K562 (cell line): ENCODE results near the gene DPAGT1. TPM values are rescaled to one million over a fixed set of nuclear protein-coding genes. Genes with fewer than 3 reads are reported as not detected.
A peak's percentile ranks its signal among the peaks of the same experiment; 100 is the strongest.

Experiments used
- ATAC-seq: fragments of 200-7000 bp; cut with Tn5 transposase; 3 replicates; pipeline ENCODE4 v1.9.1; 2020; ENCODE audit warnings: moderate library complexity
- BruUV-seq: library from RNA; stranded (reverse); fragments of 400-500 nt; replicated peaks from 2 replicates; lab custom pipeline; 2021; lab: Mats Ljungman, UMichigan
- CTCF ChIA-PET: fragments of 300-600 bp; formaldehyde crosslinking; extraction: SDS; loops from one replicate; lab custom pipeline; 2021; ENCODE audit warnings: low intra/inter-chr PET ratio; lab: Yijun Ruan, JAX
- POLR2A ChIA-PET: fragments of 300-600, 350-650 bp; sonication (Branson Sonifier 250); formaldehyde crosslinking; extraction: SDS; loops from one replicate; lab custom pipeline; 2021; ENCODE audit warnings: antibody characterized with exemption, inconsistent platforms; lab: Yijun Ruan, JAX
- DNase-seq, 4 experiments: peaks; one replicate each; pipeline versions ENCODE4 v3.0.0 to v3.0.0-alpha.2; 2011 to 2018; ENCODE audit warnings: low spot score in 3 of 4, mixed read lengths in 3 of 4; ENCODE audit errors: extremely low read depth in 1 of 4
- FAIRE-seq: peaks from 2 replicates; lab custom pipeline; 2011; peaks lifted over from hg19 to GRCh38; lab: Jason Lieb, UNC
- H2AFZ ChIP-seq: 2 replicates; pipeline ENCODE4 v1.6.0; 2011; ENCODE audit warnings: low read depth, low read length, control low read depth, inconsistent platforms
- H3K27ac ChIP-seq: fragments of 200-600 bp; 3 replicates; pipeline ENCODE4 v1.8.0; 2011; ENCODE audit warnings: low read depth, mild to moderate bottlenecking, control low read depth, inconsistent platforms, low read length, moderate library complexity, mixed read lengths; ENCODE audit errors: extremely low read depth
- H3K27me3 ChIP-seq, 2 experiments: fragments of 300-600 bp in 1 of 2; 2 replicates in 1 of 2; 3 replicates in 1 of 2; pipeline versions ENCODE4 v1.6.0 to v1.8.0; 2011; ENCODE audit warnings: inconsistent platforms in 2 of 2, low read length in 2 of 2, mild to moderate bottlenecking in 1 of 2, mixed read lengths in 1 of 2, moderate library complexity in 1 of 2; ENCODE audit not compliant: control insufficient read depth in 2 of 2, insufficient read depth in 2 of 2
- H3K36me3 ChIP-seq: fragments of 300-600 bp; 3 replicates; pipeline ENCODE4 v1.8.0; 2011; ENCODE audit warnings: mild to moderate bottlenecking, low read length, inconsistent platforms; ENCODE audit not compliant: control insufficient read depth, insufficient read depth
- H3K4me1 ChIP-seq, 2 experiments: fragments of 200-600 bp in 1 of 2; replicated peaks in 1 of 2; 2 replicates in 1 of 2; 3 replicates in 1 of 2; pipeline versions ENCODE4 v1.5.1 to v1.8.0; 2011; ENCODE audit warnings: inconsistent platforms in 2 of 2, low read length in 2 of 2, mild to moderate bottlenecking in 1 of 2, mixed read lengths in 1 of 2, moderate library complexity in 1 of 2; ENCODE audit not compliant: control insufficient read depth in 2 of 2, insufficient read depth in 2 of 2
- H3K4me2 ChIP-seq: 2 replicates; pipeline ENCODE4 v1.6.1; 2011; ENCODE audit warnings: low read length, control low read depth, inconsistent platforms, mixed read lengths; ENCODE audit not compliant: insufficient read depth
- H3K4me3 ChIP-seq: fragments of 200-600 bp; sonication (generic), shearing (Covaris generic); 2 replicates; pipeline ENCODE4 v1.5.1; 2016; ENCODE audit warnings: control low read depth, inconsistent platforms
- H3K79me2 ChIP-seq: fragments of 200-600 bp; 3 replicates; pipeline ENCODE4 v1.8.0; 2011; ENCODE audit warnings: low read length, inconsistent platforms; ENCODE audit not compliant: control insufficient read depth, insufficient read depth
- H3K9ac ChIP-seq, 2 experiments: 2 replicates each; pipeline versions ENCODE4 v1.6.0 to v1.6.1; 2011; ENCODE audit warnings: low read depth in 2 of 2, low read length in 2 of 2, control low read depth in 1 of 2, inconsistent platforms in 1 of 2, mild to moderate bottlenecking in 1 of 2, mixed read lengths in 1 of 2; ENCODE audit not compliant: insufficient read depth in 1 of 2
- H3K9me1 ChIP-seq: one replicate; pipeline ENCODE4 v1.6.0; 2011; ENCODE audit warnings: inconsistent platforms, mild to moderate bottlenecking, low read length, moderate library complexity; ENCODE audit not compliant: control insufficient read depth, insufficient read depth
- H3K9me3 ChIP-seq: replicated peaks from 2 replicates; pipeline ENCODE4 v1.5.1; 2011; ENCODE audit warnings: low read depth, low read length, inconsistent platforms; ENCODE audit not compliant: control insufficient read depth, insufficient read depth
- H4K20me1 ChIP-seq: replicated peaks from 2 replicates; pipeline ENCODE4 v1.6.1; 2011; ENCODE audit warnings: low read length, inconsistent platforms, mixed read lengths; ENCODE audit not compliant: control insufficient read depth, insufficient read depth
- MLLT1 ChIP-seq, 2 experiments: fragments of 450-650 bp; IDR thresholded peaks; 2 replicates each; pipeline ENCODE4 v1.6.1; 2016
- PRDM10 ChIP-seq: fragments of 450-650 bp; IDR thresholded peaks from 2 replicates; pipeline ENCODE4 v1.6.1; 2018; ENCODE audit not compliant: partially characterized antibody
- SIN3A ChIP-seq, 2 experiments: fragments of 150-350 bp in 1 of 2; IDR thresholded peaks; 2 replicates each; pipeline ENCODE4 v1.6.1; 2011 to 2016; ENCODE audit warnings: borderline replicate concordance in 2 of 2, low read depth in 2 of 2, low read length in 2 of 2, mild to moderate bottlenecking in 2 of 2, moderate library complexity in 2 of 2; ENCODE audit not compliant: control insufficient read depth in 1 of 2
- SMAD4 ChIP-seq: fragments of 250-450 bp; sonication (Bioruptor Pico); conservative IDR thresholded peaks from 2 replicates; pipeline ENCODE4 v1.8.0; 2021; ENCODE audit warnings: inconsistent platforms, mild to moderate bottlenecking, moderate library complexity
- ZBTB1 ChIP-seq: sonication (generic); formaldehyde crosslinking; IDR thresholded peaks from 2 replicates; pipeline ENCODE4 v1.8.1; 2023; ENCODE audit warnings: missing genetic modification reagents, low read depth, mild to moderate bottlenecking, borderline replicate concordance
- ZFX ChIP-seq: sonication (generic); formaldehyde crosslinking; IDR thresholded peaks from 2 replicates; pipeline ENCODE4 v1.8.0; 2022; ENCODE audit warnings: mild to moderate bottlenecking, missing genetic modification reagents, moderate library complexity
- ZNF444 ChIP-seq: fragments of 250-450 bp; sonication (Bioruptor Pico); IDR thresholded peaks from 2 replicates; pipeline ENCODE4 v1.4.0; 2020; ENCODE audit warnings: mild to moderate bottlenecking, moderate library complexity
- WGBS: fragments of 100-300 bp; shearing (Covaris generic); methylation state at CpG from one replicate; pipeline ENCODE4 v1.1.6; 2016; ENCODE audit warnings: low coverage, mixed read lengths; ENCODE audit not compliant: insufficient coverage; ENCODE audit errors: missing lambda C conversion rate; 5-methylcytosine and 5-hydroxymethylcytosine counted together
- in situ Hi-C: fragments of 300-500 bp; cut with MboI; formaldehyde crosslinking; loops from 4 replicates; pipeline ENCODE4 v1.15.0; 2018; ENCODE audit warnings: inconsistent platforms, mixed read lengths
- intact Hi-C: fragments of 100-400 bp; cut with micrococcal nuclease; formaldehyde crosslinking; loops from 2 replicates; pipeline ENCODE4 v1.14.2; 2022
- polyA plus RNA-seq, 8 experiments: library from polyadenylated mRNA; depleted of rRNA in 4 of 8; stranded (reverse) in 5 of 8; unstranded in 3 of 8; fragments of >200 nt; fragmentation: Nextera tagmentation in 2 of 8; fragmentation: Illumina TruSeq in 1 of 8; extraction: Ambion mirVana in 2 of 8; extraction: Trizol in 1 of 8; gene quantifications; 2 replicates each; pipeline versions ENCODE4 v1.2.1 to v1.2.3, GENCODE V29; 2011 to 2014; ENCODE audit warnings: inconsistent platforms in 1 of 8, missing spikeins in 1 of 8
- total RNA-seq, 7 experiments: library from RNA; depleted of rRNA in 6 of 7; stranded (reverse); fragments of >200 nt in 6 of 7; fragmentation: Illumina TruSeq in 2 of 7; extraction: Trizol in 2 of 7; gene quantifications; 2 replicates each; pipeline versions ENCODE4 v1.2.1 to v1.2.3, GENCODE V29; 2011 to 2021; ENCODE audit warnings: low replicate concordance in 1 of 7

The DPAGT1 gene
- total and polyA plus RNA-seq, 9 of the 15 experiments (the other 6 are each of a cell fraction or from before 2014, with no cell fraction given), result 29.9 to 135 (median 85.0) TPM

- DNase-seq (peak; percentile 29 to 56 (median 34)), FAIRE-seq (no peak)
- H3K79me2 ChIP-seq, result peaks cover 93% of the 10 kb centered on the region
- peaks cover 34 to 66% of the 10 kb centered on the region in 2 experiments for H3K4me1 ChIP-seq
- TF ChIP-seq MLLT1 (IDR thresholded peaks at IDR 0.05), result peak in 1 of 2 experiments; percentile 8; a peak in 1 of 4 replicates
- TF ChIP-seq ZBTB1 (CRISPR knock-in tag), result no peak
- peak in 1 of 2 experiments; percentile 11; a peak in 1 of 4 replicates for TF ChIP-seq SIN3A (IDR thresholded peaks at IDR 0.05; ENCODE audit: borderline replicate concordance in 2 of 2, control insufficient read depth in 1 of 2, low read depth in 2 of 2, low read length in 2 of 2)
- no peak; the same call in 1 of the 2 replicates for TF ChIP-seq ZFX (CRISPR knock-in tag)
- TF ChIP-seq PRDM10, result peak; percentile 95
- 0 out of 2 replicates have a peak, but pooled peaks have one; percentile 17 for TF ChIP-seq SMAD4 (CRISPR knock-in tag)
- peak; percentile 70; the same call in 1 of the 2 replicates for TF ChIP-seq ZNF444 (CRISPR knock-in tag)
- TF ChIP-seq, all 486 proteins: peak for 5
- peaks cover 60% of the 10 kb centered on the region for H3K36me3 ChIP-seq
- peaks cover 24% of the 10 kb centered on the region for H4K20me1 ChIP-seq
- no peaks in the 10 kb centered on the region; a peak in 1 of 5 replicates for H3K27me3 ChIP-seq
- peak overlapping the region; percentile 89 to 94; a peak in 3 of 4 replicates for H3K9ac ChIP-seq
- WGBS, result 0% methylated on average over 1 of the region's 1 CpG
- intact Hi-C loops, result loop anchor here (5.0 kb wide), 1 partner anchor 72 kb away; the partner anchor contains the start of genes RPS25 and TRAPPC4
- peak; percentile 2; the same call in 2 of the 3 replicates for ATAC-seq
- H3K9me1 ChIP-seq, result no peaks in the 10 kb centered on the region
- peak overlapping the region; percentile 94 for H3K4me3 ChIP-seq
- POLR2A ChIA-PET, result interaction anchor here (0.6 to 1.7 kb wide), 4 partner anchors 10 to 390 kb away, joined by 3 to 7 read pairs (median 3); partner anchors contain the start of gene C2CD2L
- peak overlapping the region; percentile 98 for H3K4me2 ChIP-seq
- BruUV-seq, result no TSS peak
- in situ Hi-C loops, result no loop called here
- CTCF ChIA-PET, result no interaction called here
- H2AFZ ChIP-seq, result no peak overlapping the region
- H3K27ac ChIP-seq, result peak overlapping the region; percentile 95
- no peaks in the 10 kb centered on the region for H3K9me3 ChIP-seq
Measured at GRCh38 chr11:119089319-119089718, 12.3 kb downstream of the DPAGT1 start.
